ENCODE data around the gene TSR3.
"Not testable (repeated sequence)": the region's sequence is repeated elsewhere in the genome, so short reads cannot be mapped to it uniquely, and the experiment has no call there.

DNA sequence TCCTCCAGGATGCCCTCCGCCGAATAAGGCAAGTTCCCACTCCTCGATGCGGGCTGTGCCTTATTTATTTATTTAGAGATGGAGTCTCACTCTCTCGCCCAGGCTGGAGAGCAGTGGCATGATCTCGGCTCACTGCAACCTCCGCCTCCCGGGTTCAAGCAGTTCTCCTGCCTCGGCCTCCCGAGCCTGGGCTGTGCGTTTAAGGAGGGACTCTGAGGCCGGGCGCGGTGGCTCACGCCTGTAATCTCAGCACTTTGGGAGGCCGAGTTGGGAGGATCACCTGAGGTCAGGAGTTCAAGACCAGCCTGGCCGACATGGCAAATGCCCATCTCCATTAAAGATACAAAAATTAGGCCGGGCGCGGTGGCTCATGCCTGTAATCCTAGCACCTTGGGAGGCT is 23.5 kb downstream of the TSR3 start:
- TF ChIP-seq, protein P1, sequence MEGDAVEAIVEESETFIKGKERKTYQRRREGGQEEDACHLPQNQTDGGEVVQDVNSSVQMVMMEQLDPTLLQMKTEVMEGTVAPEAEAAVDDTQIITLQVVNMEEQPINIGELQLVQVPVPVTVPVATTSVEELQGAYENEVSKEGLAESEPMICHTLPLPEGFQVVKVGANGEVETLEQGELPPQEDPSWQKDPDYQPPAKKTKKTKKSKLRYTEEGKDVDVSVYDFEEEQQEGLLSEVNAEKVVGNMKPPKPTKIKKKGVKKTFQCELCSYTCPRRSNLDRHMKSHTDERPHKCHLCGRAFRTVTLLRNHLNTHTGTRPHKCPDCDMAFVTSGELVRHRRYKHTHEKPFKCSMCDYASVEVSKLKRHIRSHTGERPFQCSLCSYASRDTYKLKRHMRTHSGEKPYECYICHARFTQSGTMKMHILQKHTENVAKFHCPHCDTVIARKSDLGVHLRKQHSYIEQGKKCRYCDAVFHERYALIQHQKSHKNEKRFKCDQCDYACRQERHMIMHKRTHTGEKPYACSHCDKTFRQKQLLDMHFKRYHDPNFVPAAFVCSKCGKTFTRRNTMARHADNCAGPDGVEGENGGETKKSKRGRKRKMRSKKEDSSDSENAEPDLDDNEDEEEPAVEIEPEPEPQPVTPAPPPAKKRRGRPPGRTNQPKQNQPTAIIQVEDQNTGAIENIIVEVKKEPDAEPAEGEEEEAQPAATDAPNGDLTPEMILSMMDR (IDR thresholded peaks at IDR 0.05): not testable (repeated sequence)
- not testable (repeated sequence) for TF ChIP-seq ZFX (IDR thresholded peaks at IDR 0.05; ENCODE audit: borderline replicate concordance)

All from 22Rv1 (cell line).